ENCODE data around the gene DHRS9. TPM values are rescaled to one million over a fixed set of nuclear protein-coding genes. Genes with fewer than 3 reads are reported as not detected.

DHRS9 gene
- total RNA-seq, 2 donors from 2014 or later = 31.4 to 135 TPM

- Histone ChIP-seq H3K9me3 (no peaks in the 10 kb centered on the region), H3K27me3 (no peaks in the 10 kb centered on the region), H3K36me3 (no peaks in the 10 kb centered on the region), H3K27ac (no peak overlapping the region), H3K4me1 (no peaks in the 10 kb centered on the region), H3K4me3 (no peak overlapping the region)
- TF ChIP-seq, protein P1, sequence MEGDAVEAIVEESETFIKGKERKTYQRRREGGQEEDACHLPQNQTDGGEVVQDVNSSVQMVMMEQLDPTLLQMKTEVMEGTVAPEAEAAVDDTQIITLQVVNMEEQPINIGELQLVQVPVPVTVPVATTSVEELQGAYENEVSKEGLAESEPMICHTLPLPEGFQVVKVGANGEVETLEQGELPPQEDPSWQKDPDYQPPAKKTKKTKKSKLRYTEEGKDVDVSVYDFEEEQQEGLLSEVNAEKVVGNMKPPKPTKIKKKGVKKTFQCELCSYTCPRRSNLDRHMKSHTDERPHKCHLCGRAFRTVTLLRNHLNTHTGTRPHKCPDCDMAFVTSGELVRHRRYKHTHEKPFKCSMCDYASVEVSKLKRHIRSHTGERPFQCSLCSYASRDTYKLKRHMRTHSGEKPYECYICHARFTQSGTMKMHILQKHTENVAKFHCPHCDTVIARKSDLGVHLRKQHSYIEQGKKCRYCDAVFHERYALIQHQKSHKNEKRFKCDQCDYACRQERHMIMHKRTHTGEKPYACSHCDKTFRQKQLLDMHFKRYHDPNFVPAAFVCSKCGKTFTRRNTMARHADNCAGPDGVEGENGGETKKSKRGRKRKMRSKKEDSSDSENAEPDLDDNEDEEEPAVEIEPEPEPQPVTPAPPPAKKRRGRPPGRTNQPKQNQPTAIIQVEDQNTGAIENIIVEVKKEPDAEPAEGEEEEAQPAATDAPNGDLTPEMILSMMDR (IDR thresholded peaks at IDR 0.05) = no peak
- no peak for DNase-seq (ENCODE audit: low spot score)
These were observed 38.9 kb downstream of the DHRS9 start for GRCh38 chr2:169108099-169108884.

DNA sequence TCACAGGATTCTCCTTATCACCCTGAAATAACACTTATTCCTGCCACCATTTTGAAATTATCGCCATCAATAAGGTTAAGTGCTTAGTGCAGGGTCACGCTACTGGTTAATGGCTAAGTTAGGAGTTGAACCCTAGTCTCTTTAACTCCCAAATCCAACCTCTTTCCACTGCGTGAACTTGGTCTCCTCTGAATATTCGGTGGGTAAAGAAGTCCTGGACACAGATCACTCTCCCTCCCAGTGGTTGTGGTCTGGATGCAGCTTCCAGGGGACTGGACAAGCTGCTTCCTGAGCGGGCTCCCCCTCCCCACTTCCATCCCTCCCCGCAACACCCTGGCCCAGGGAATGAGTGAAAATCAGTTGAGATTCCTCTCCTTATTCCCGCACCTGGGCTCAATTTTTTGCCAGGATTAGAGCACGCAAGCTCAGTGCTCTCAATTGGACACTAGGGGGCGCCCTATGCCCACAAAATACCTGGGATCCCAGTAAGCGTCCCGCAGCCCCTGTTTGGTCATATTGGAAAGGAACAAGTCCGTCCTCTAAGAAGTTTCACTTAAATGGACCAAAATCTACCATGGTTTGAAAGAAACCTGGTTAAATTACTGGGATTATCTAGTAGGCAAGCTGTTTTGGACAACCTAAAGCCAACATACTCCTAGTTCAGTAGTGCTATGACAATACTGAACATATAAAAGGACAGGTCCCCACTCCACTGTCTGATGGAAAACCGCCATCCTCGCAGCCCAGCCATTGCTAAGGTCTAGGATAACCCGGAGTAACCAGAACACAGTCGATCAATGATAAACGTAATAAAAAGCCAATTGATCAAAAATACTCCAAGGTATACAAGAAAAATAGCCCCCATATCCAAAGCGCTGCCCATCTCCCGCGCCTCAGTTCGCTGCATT, 40.4 kb downstream of the DHRS9 start:
- Histone ChIP-seq H3K4me3 (no peak overlapping the region), H3K27me3 (no peaks in the 10 kb centered on the region), H3K4me1 (no peaks in the 10 kb centered on the region), H3K27ac (no peak overlapping the region), H3K36me3 (no peaks in the 10 kb centered on the region), H3K9me3 (no peaks in the 10 kb centered on the region)
- TF ChIP-seq, protein P1 (IDR thresholded peaks at IDR 0.05) = peak; percentile 68 to 90
- peak; percentile 75 for DNase-seq (ENCODE audit: low spot score)

DNA sequence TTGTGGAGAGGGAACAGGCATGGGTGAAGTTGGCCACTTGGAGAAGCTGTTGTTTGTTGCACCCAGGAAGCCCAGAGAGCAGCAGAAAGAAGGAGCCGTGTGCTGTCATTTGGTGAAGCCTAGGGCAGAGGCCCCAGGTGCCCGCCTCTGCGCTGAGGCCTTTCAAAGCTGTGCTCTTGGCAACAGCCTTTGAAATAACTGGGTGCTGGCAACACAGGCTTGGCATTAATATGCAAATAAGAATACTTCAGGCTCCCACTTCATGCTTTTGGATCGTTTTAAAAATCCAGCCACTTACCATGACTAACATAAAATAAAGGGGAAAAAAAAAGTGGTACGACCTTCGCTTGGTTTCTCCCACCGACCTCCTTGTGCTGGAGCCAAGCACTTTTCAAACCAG, 41.1 kb downstream of the DHRS9 start:
- no peak overlapping the region for H3K27ac ChIP-seq
- H3K36me3 ChIP-seq = no peaks in the 10 kb centered on the region
- no peak for DNase-seq (ENCODE audit: low spot score)
- TF ChIP-seq, protein P1 (IDR thresholded peaks at IDR 0.05) = no peak
- no peaks in the 10 kb centered on the region for H3K9me3 ChIP-seq
- H3K27me3 ChIP-seq = no peaks in the 10 kb centered on the region
- no peak overlapping the region for H3K4me3 ChIP-seq
- no peaks in the 10 kb centered on the region for H3K4me1 ChIP-seq

DNA sequence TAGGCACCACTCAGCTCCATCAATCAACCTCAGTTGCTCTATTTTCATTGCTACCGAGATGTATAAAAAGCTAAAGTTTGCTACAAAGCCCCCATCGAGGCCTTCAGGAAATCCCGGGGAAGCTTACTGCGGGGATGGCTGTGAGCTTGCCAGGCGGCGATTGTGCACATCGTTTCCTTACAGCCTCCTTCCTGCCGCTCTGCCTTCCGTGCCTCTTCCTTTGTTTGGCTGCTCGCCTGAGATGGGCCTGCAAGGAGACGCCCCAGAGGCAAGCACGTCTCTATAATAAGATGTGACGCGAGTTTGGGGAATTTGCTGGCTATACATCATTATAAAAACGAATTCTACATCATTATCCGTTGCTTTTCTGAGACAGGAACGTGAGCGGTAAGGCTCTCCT, 41.6 kb downstream of the DHRS9 start:
- Histone ChIP-seq H3K9me3 (no peaks in the 10 kb centered on the region), H3K4me3 (no peak overlapping the region), H3K36me3 (no peaks in the 10 kb centered on the region), H3K4me1 (peaks cover 0 to 1% of the 10 kb centered on the region in 2 donors), H3K27ac (no peak overlapping the region), H3K27me3 (no peaks in the 10 kb centered on the region)
- TF ChIP-seq, protein P1 (IDR thresholded peaks at IDR 0.05) = no peak
- no peak for DNase-seq (ENCODE audit: low spot score)

GRCh38 chr2:169112841-169113240, 43.5 kb downstream of the DHRS9 start:
- no peaks in the 10 kb centered on the region for H3K36me3 ChIP-seq
- no peaks in the 10 kb centered on the region for H3K27me3 ChIP-seq
- TF ChIP-seq, protein P1 (IDR thresholded peaks at IDR 0.05) = no peak

More at GRCh38 chr2:169112841-169113240, 43.5 kb downstream of the DHRS9 start:
- peaks cover 0 to 18% of the 10 kb centered on the region in 2 donors for H3K4me1 ChIP-seq
- H3K4me3 ChIP-seq = no peak overlapping the region
- DNase-seq (ENCODE audit: low spot score) = no peak
- H3K27ac ChIP-seq = no peak overlapping the region
- H3K9me3 ChIP-seq = no peaks in the 10 kb centered on the region
